Mesodermal cell (in vitro differentiated cells): ENCODE results near the gene WDR64.

Experiments
- H3K27ac ChIP-seq: 2 replicates; pipeline ENCODE4 v1.7.0; 2013; ENCODE audit warnings: mild to moderate bottlenecking, low read depth, low read length, moderate library complexity; ENCODE audit not compliant: severe bottlenecking
- H3K36me3 ChIP-seq: 2 replicates; pipeline ENCODE4 v1.7.1; 2013; ENCODE audit warnings: mild to moderate bottlenecking, low read length, moderate library complexity; ENCODE audit not compliant: control insufficient read depth, insufficient read depth
- H3K4me1 ChIP-seq: one replicate; pipeline ENCODE4 v1.7.1; 2013; ENCODE audit warnings: mild to moderate bottlenecking, low read length; ENCODE audit not compliant: insufficient read depth, control insufficient read depth, poor library complexity, severe bottlenecking
- H3K4me3 ChIP-seq: 2 replicates; pipeline ENCODE4 v1.7.0; 2013; ENCODE audit warnings: low read length, control low read depth, mild to moderate bottlenecking; ENCODE audit not compliant: insufficient read depth, poor library complexity, severe bottlenecking; ENCODE audit errors: extremely low read depth
- H3K9me3 ChIP-seq: 2 replicates; pipeline ENCODE4 v1.7.1; 2013; ENCODE audit warnings: mild to moderate bottlenecking, low read length, moderate library complexity; ENCODE audit not compliant: control insufficient read depth
- WGBS, 2 experiments: methylation state at CpG; one replicate each; pipeline ENCODE4 v1.1.5; 2013; ENCODE audit warnings: missing lambda C conversion rate in 2 of 2; ENCODE audit not compliant: insufficient coverage in 2 of 2; 5-methylcytosine and 5-hydroxymethylcytosine counted together

WDR64 gene

DNA sequence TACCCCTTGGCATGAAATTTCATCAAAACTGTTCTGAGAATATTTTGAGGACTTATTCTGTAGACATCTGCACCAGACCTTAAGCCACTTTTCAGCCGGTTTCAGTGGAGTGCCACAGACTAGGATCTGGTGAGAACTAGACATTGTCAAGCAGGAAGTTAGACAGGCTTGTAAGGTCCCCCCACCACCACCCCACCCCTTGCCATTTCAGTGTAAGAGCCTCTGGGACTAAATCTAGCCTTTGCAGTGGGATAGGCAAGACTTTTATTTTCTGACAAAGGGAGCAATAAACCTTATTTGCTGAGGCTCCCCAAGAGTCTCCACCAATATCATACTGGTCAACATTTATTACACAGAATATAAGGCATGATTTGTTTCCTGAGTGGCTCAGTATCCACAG, 118.0 kb downstream of the WDR64 start:
- no peak overlapping the region for H3K4me3 ChIP-seq
- no peaks in the 10 kb centered on the region for H3K36me3 ChIP-seq
- H3K4me1 ChIP-seq = peaks cover 7% of the 10 kb centered on the region
- no peak overlapping the region for H3K27ac ChIP-seq
- no peaks in the 10 kb centered on the region for H3K9me3 ChIP-seq
- WGBS, 2 experiments = 71% methylated on average over 1 of the region's 1 CpG; no CpG with 5 or more reads in 1 of the 2 experiments

- WGBS, 2 experiments = 100% methylated on average over 1 of the region's 2 CpGs; no CpG with 5 or more reads in 1 of the 2 experiments
- no peaks in the 10 kb centered on the region for H3K36me3 ChIP-seq
- peaks cover 7% of the 10 kb centered on the region for H3K4me1 ChIP-seq
- no peaks in the 10 kb centered on the region for H3K9me3 ChIP-seq
- H3K4me3 ChIP-seq = no peak overlapping the region
- no peak overlapping the region for H3K27ac ChIP-seq
Measured at GRCh38 chr1:241771117-241771516, 119.0 kb downstream of the WDR64 start.

DNA sequence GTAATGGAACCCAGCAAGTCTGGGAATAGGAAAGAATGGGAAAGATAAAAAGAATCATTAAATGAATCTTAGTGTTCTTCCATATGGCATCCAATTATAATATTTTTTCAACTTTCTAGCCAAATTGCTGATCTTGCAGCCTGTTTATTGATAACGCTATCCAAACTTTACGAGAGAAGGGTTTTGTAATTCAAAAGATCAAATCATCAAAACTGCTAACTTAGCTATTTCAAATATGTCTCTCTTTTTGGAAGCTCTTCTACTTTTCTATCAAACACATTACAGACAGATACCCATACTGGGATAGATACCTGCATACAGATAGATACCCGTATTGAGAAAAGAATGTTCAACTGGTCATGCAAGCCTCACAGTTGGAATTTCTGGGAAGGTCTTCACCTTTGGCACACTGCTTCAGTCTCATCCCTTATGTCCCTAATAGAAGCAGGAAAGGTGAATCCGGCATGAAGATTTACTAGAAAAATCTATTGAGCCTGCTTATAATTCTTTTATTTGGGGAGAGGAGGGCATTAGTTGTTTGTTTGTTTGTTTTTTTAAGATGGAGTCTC, 120.9 kb downstream of the WDR64 start:
- Histone ChIP-seq H3K36me3 (no peaks in the 10 kb centered on the region), H3K9me3 (no peaks in the 10 kb centered on the region), H3K4me3 (no peak overlapping the region), H3K27ac (no peak overlapping the region), H3K4me1 (peaks cover 7% of the 10 kb centered on the region)
- 100% methylated on average over 3 of the region's 4 CpGs for WGBS, 2 experiments

- 92% methylated on average over 2 of the region's 4 CpGs; no CpG with 5 or more reads in 1 of the 2 experiments for WGBS, 2 experiments
Measured at GRCh38 chr1:241773991-241774390, 121.9 kb downstream of the WDR64 start.

DNA sequence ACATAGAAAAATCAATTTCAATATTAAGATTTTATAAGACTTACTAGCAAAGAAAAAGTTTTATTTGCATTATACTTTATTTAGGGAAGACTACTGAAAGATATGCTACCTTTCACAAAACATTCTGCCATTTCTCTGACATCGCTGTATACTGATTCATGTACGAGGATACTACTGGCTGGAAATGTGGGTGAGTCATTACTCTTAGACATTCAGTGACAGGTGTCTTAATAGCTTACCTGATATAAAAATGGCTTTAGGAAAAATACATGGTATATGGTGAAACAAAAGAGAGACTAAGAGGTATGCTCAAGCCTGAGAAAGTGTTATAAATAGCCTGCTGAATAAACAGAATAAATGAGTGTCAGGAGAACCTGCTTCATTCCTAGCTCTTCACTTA, 122.9 kb downstream of the WDR64 start:
- WGBS, 2 experiments = no CpG with 5 or more reads among the region's 2 CpGs
- Histone ChIP-seq H3K4me3 (no peak overlapping the region), H3K27ac (no peak overlapping the region), H3K36me3 (no peaks in the 10 kb centered on the region), H3K9me3 (no peaks in the 10 kb centered on the region), H3K4me1 (peaks cover 7% of the 10 kb centered on the region)

More at GRCh38 chr1:241773991-241774390, 121.9 kb downstream of the WDR64 start:
- H3K4me1 ChIP-seq = peaks cover 7% of the 10 kb centered on the region
- no peak overlapping the region for H3K4me3 ChIP-seq
- no peaks in the 10 kb centered on the region for H3K9me3 ChIP-seq
- no peaks in the 10 kb centered on the region for H3K36me3 ChIP-seq
- H3K27ac ChIP-seq = no peak overlapping the region

DNA sequence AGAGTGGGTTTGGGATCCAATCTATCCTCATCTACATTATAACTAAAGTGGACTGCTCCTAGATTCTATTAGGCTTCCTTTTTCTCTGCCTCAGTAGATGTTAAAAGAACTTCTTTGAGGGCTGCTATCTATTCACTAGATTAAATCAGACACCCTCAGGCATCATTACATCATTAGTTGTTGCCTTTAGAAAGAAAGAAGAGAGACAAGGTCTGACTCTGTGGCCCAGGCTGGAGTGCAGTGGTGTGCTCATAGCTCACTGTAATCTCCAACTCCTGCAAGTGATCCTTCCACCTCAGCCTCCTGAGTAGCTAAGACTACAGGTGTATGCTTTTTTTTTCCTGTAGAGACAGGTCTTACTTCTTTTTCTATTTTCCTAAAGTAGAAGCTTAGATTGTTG, 124.8 kb downstream of the WDR64 start:
- no peaks in the 10 kb centered on the region for H3K9me3 ChIP-seq
- no peak overlapping the region for H3K27ac ChIP-seq
- H3K4me3 ChIP-seq = no peak overlapping the region
- no peaks in the 10 kb centered on the region for H3K36me3 ChIP-seq
- peaks cover 7% of the 10 kb centered on the region for H3K4me1 ChIP-seq

GRCh38 chr1:241778117-241778516, 126.0 kb downstream of the WDR64 start:
- no peaks in the 10 kb centered on the region for H3K9me3 ChIP-seq
- peaks cover 7% of the 10 kb centered on the region for H3K4me1 ChIP-seq
- H3K4me3 ChIP-seq = no peak overlapping the region
- no peak overlapping the region for H3K27ac ChIP-seq
- H3K36me3 ChIP-seq = no peaks in the 10 kb centered on the region
- WGBS, 2 experiments = no CpG with 5 or more reads among the region's 1 CpG

- no peak overlapping the region for H3K4me3 ChIP-seq
- no CpG with 5 or more reads among the region's 1 CpG for WGBS, 2 experiments
Measured at GRCh38 chr1:241779897-241780296, 127.8 kb downstream of the WDR64 start.

GRCh38 chr1:241782396-241782795, 130.3 kb downstream of the WDR64 start:
- Histone ChIP-seq H3K36me3 (no peaks in the 10 kb centered on the region), H3K9me3 (no peaks in the 10 kb centered on the region), H3K4me1 (no peaks in the 10 kb centered on the region), H3K4me3 (no peak overlapping the region), H3K27ac (no peak overlapping the region)
- WGBS, 2 experiments = no CpG with 5 or more reads among the region's 4 CpGs

More at GRCh38 chr1:241779897-241780296, 127.8 kb downstream of the WDR64 start:
- Histone ChIP-seq H3K4me1 (no peaks in the 10 kb centered on the region), H3K27ac (no peak overlapping the region), H3K9me3 (no peaks in the 10 kb centered on the region), H3K36me3 (no peaks in the 10 kb centered on the region)

DNA sequence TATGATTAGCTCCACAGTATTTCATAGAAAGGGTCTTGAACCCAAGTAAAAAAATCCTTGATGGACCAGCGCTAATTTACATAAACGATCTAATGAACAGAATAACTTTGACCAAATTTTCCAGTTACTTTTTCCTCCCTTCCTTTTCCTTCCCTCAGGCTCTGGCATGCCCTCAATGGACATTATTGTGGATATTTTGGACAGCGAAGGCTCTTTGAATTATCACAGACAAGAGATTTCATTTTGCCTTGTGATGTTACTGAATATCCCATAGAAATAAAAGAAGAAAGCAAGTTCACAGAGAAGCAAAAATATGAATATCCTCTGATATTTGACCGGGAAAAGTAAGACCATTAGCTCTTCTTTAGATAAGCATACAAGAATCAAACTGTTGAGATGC, 135.6 kb downstream of the WDR64 start:
- no peak overlapping the region for H3K4me3 ChIP-seq
- no peaks in the 10 kb centered on the region for H3K4me1 ChIP-seq
- WGBS, 2 experiments = 85 to 94% methylated on average over 2 to 3 of the region's 4 CpGs
- no peaks in the 10 kb centered on the region for H3K9me3 ChIP-seq
- no peak overlapping the region for H3K27ac ChIP-seq
- no peaks in the 10 kb centered on the region for H3K36me3 ChIP-seq

- Histone ChIP-seq H3K27ac (no peak overlapping the region), H3K9me3 (no peaks in the 10 kb centered on the region), H3K36me3 (no peaks in the 10 kb centered on the region), H3K4me1 (no peaks in the 10 kb centered on the region), H3K4me3 (no peak overlapping the region)
- WGBS, 2 experiments = 100% methylated on average over 2 of the region's 2 CpGs; no CpG with 5 or more reads in 1 of the 2 experiments
Measured at GRCh38 chr1:241789061-241789460, 137.0 kb downstream of the WDR64 start.
